ENCODE results near the gene GABRG3.

GABRG3 gene

DNA sequence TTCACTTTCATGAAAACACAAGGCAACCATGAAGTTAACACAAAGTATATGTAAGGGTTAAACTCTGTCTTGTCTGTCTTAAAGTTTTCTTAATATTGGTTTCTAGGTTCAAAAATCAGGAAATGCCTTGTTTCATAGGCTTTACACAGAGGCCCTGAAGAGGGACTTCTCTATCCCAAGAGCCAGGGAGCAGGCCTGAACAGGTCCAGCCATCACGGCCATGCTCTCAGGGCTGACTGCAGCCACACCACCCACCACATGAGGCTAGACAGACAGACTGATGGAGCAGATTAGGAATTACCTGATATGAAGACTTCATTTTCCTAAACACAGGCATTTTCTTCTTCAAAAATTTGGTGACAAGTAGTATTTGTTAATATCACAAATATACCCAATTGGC lies 502.9 kb downstream of the GABRG3 start:
- DNase-seq (ENCODE audit: low read depth), result no peak

DNA sequence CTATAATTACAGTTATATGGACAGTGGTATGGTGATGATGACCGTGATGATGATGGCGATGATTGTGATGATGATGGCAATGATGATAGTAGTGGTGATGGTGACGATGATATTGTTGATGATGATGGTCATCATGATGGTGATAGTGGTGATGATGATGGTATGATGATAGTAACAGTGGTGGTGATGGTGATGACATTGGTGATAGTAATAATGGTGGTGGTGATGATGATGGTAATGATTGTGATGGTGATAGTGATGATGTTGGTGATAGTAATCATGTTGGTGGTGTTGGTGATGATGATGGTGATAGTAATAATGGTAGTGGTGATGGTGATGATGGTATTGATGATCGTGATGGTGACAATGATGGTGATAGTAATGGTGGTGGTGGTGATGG lies 504.4 kb downstream of the GABRG3 start:
- DNase-seq (ENCODE audit: low read depth), result no peak

DNA sequence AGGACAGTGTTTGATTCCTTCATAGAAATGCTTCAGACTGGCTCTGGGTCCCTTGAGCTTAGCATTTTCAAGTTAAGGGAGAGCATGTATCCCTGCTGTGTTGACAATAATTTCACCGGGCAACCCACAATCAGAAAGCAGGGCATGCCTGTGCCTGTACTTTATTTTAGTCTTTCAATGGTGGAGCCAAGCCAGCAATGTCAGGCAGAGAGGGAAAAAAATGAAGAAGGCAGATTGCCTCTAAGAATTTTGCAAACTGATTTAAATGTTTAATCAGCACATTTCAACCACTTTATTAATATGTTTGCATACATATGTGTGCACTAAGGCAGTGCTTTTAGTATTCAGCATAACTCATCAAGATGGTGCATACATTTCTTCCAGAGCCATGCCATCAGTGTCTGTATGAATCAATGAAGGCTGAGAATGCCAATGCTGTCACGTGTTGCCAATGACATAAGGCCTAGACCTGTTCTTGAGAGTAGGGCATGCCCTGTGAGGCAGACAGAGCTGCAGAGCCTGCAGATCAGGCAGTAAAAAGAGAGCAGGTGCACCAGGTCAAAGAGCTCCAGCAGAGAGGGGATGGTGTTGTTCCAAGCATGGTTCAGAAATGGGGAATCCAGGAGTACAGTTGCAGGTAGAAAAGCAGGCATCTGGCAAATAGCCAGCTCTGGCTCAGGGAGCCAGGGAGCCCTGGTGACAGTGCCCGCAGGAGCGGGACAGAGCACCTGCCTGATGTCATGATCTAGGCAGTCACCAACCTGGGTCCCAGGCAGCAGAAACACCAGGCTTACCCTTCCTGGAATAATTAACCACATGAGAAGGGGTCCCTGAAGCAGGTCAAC lies 508.5 kb downstream of the GABRG3 start:
- no peak for DNase-seq (ENCODE audit: low read depth)

DNA sequence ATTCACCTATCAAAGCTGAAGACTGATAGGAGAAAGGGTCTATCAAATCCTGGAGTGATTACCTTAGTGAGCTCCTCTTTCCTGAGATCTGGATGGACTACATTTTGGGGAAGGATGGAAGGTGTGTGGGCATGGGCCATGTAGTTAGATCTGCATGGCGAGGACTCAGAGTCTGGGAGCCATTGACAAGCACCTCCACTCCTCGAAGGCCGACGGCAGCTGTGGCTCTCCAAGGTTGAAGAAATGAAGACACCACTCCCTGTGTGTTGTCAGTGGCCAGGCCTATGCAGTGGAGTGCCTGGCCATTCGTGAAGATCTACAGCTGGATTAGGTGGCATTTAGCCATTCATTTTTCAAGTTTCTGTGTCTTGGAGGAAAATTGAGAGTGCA lies 509.2 kb downstream of the GABRG3 start:
- DNase-seq (ENCODE audit: low read depth), result no peak

GRCh38 chr15:27480642-27481041 lies 509.7 kb downstream of the GABRG3 start:
- DNase-seq (ENCODE audit: low read depth), result no peak

GRCh38 chr15:27481768-27482167 lies 510.8 kb downstream of the GABRG3 start:
- no peak for DNase-seq (ENCODE audit: low read depth)

- no peak for DNase-seq (ENCODE audit: low read depth)
Observed at GRCh38 chr15:27482287-27482686, 511.3 kb downstream of the GABRG3 start.

DNA sequence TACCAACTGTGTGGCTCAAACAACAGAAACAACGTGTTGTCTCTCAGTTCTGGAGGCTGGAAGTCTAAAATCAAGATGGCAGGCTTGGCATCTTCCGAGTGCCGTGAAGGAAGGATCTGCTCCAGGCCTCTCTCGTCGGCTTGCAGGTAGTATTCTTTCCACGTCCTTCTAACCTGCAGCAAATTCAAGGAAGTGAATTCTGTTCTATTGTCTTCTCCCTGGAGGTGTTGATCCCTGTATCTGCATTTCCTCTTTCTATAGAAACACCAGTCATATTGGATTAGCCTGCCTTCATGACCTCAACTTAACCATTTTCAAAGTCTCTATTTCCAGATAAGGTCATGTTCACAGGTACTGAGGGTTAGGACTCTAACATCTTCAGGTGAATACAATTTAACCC lies 512.1 kb downstream of the GABRG3 start:
- DNase-seq (ENCODE audit: low read depth), result no peak

- DNase-seq (ENCODE audit: low read depth), result no peak
Observed at GRCh38 chr15:27485265-27485664, 514.3 kb downstream of the GABRG3 start.

GRCh38 chr15:27486051-27486450 lies 515.1 kb downstream of the GABRG3 start:
- DNase-seq (ENCODE audit: low read depth), result no peak

GRCh38 chr15:27486683-27487647 lies 516.0 kb downstream of the GABRG3 start:
- DNase-seq (ENCODE audit: low read depth), result no peak

- no peak for DNase-seq (ENCODE audit: low read depth)
Observed at GRCh38 chr15:27487846-27488245, 516.9 kb downstream of the GABRG3 start.

DNA sequence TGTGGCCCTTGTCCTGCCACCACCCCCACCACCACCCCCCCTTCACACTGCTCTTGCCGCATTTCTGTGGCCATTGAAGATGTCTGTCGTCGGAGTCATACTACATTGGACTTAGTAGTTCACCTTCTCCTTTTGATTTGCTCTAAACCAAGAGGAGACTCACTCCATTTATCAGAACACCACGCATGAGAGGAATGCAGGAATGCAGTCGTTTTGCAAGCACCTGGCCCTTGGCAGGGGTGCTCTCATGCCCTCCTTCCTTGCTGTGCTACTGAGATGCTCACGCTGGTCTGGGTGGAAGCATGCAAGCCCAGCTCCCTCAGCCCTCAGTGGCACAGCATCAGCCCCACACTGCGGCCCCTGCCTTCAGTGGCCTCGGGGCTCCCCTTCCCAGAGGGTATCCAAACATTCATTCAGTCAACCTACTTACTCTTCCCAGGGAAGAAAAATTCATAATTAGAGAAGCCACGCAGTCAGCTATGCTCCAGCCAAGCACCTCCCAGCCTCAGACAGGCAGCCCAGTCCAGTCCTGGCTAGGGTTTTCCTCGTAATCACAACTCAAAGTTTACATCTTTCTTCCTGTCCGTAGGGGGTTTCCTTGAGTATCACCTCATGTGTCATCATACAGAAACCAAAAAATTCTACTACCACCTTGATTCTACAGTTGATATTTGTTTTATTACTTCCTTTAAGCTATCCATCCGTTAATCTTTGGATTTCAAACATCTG lies 520.0 kb downstream of the GABRG3 start:
- no peak for DNase-seq (ENCODE audit: low read depth)

- DNase-seq (ENCODE audit: low read depth), result no peak
Observed at GRCh38 chr15:27491666-27492621, 521.0 kb downstream of the GABRG3 start.

GRCh38 chr15:27495963-27496459 lies 525.0 kb downstream of the GABRG3 start:
- DNase-seq (ENCODE audit: low read depth), result no peak

- no peak for DNase-seq (ENCODE audit: low read depth)
Observed at GRCh38 chr15:27498700-27499099, 527.7 kb downstream of the GABRG3 start.

DNA sequence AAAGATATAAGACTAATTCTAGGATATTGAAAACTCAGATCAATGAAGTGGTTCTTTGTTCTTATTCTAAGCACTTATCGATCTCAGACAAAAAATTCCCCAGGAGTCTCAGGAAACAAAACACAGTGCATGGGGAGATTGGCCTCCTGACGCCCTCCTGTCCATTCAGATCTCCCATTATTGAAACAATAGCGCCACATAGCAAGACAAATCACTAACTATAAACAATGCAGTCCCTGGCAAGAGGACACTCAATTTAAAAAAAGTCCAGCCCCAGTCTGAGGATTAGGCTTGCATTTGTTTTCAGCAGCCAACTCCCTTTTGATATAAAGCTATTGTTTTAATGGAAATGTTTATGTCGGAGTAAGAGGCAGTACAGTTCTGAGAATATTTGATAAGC lies 528.2 kb downstream of the GABRG3 start:
- DNase-seq (ENCODE audit: low read depth), result no peak

- DNase-seq (ENCODE audit: low read depth), result no peak
Observed at GRCh38 chr15:27499719-27500118, 528.7 kb downstream of the GABRG3 start.

DNA sequence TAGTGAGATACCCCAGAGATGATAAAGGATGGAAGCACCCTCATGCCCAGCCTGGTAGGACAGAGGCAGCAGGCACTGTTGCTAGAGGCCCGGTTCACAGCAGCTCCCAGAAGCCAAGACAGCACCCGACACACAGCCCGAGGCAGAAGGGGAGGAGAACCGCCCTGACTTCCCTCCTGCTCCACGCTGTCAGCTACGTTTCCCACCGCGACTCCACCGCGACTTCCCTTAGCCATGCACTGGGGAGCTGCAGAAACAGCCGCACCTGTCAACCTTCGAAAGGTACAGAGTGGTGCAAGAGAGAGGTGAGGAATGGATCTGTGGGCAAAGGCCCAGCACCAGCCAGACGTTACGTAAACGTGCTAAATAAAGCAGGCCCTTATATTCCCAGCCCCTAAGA lies 529.2 kb downstream of the GABRG3 start:
- no peak for DNase-seq (ENCODE audit: low read depth)

GRCh38 chr15:27506752-27507151 lies 535.8 kb downstream of the GABRG3 start:
- no peak for DNase-seq (ENCODE audit: low read depth)

- DNase-seq (ENCODE audit: low read depth), result no peak
Observed at GRCh38 chr15:27509014-27509413, 538.0 kb downstream of the GABRG3 start.

Measured in stromal cell of bone marrow (primary cell).